Keratinocyte (primary cell): Measurements from ENCODE around the gene P4HB. TPM values are rescaled to one million over a fixed set of nuclear protein-coding genes. Genes with fewer than 3 reads are reported as not detected.
A peak's percentile ranks its signal among the peaks of the same experiment; 100 is the strongest.

Source experiments
- DNase-seq: peaks from one replicate; pipeline ENCODE4 v3.0.0-alpha.2; 2011; ENCODE audit warnings: low read depth, missing footprints, low spot score
- FAIRE-seq: peaks from 2 replicates; lab custom pipeline; 2011; peaks lifted over from hg19 to GRCh38; lab: Jason Lieb, UNC
- H2AFZ ChIP-seq: 2 replicates; pipeline ENCODE4 v1.6.0; 2012; ENCODE audit warnings: low read length, control low read depth, inconsistent platforms; ENCODE audit not compliant: control insufficient read depth
- H3K27ac ChIP-seq: 2 replicates; pipeline ENCODE4 v1.5.1; 2011; ENCODE audit warnings: low read length; ENCODE audit not compliant: control insufficient read depth, insufficient read depth
- H3K27me3 ChIP-seq: 3 replicates; pipeline ENCODE4 v1.6.0; 2011; ENCODE audit warnings: low read length; ENCODE audit not compliant: control insufficient read depth, insufficient read depth; ENCODE audit errors: extremely low read depth
- H3K36me3 ChIP-seq, 2 experiments: 2 replicates in 1 of 2; 3 replicates in 1 of 2; pipeline ENCODE4 v1.5.1; 2011; ENCODE audit warnings: low read length in 2 of 2, mild to moderate bottlenecking in 1 of 2; ENCODE audit not compliant: control insufficient read depth in 2 of 2, insufficient read depth in 2 of 2; ENCODE audit errors: extremely low read depth in 1 of 2
- H3K4me1 ChIP-seq: 3 replicates; pipeline ENCODE4 v1.5.1; 2011; ENCODE audit warnings: low read length; ENCODE audit not compliant: control insufficient read depth, insufficient read depth; ENCODE audit errors: extremely low read depth
- H3K4me2 ChIP-seq: 3 replicates; pipeline ENCODE4 v1.6.0; 2011; ENCODE audit warnings: low read depth, low read length; ENCODE audit not compliant: control insufficient read depth, insufficient read depth; ENCODE audit errors: extremely low read depth
- H3K4me3 ChIP-seq, 3 experiments: fragments of 200-600 bp in 1 of 3; sonication (generic) in 1 of 3; 2 replicates in 2 of 3; 3 replicates in 1 of 3; pipeline ENCODE4 v1.5.1; 2011 to 2016; ENCODE audit warnings: low read length in 3 of 3, mild to moderate bottlenecking in 3 of 3, control low read depth in 2 of 3, inconsistent platforms in 1 of 3, low read depth in 1 of 3, mixed read lengths in 1 of 3, mixed run types in 1 of 3, moderate library complexity in 1 of 3; ENCODE audit not compliant: control insufficient read depth in 2 of 3, insufficient read depth in 2 of 3; ENCODE audit errors: extremely low read depth in 1 of 3
- H3K79me2 ChIP-seq: 2 replicates; pipeline ENCODE4 v1.6.0; 2012; ENCODE audit warnings: low read length; ENCODE audit not compliant: control insufficient read depth, insufficient read depth
- H3K9ac ChIP-seq: 3 replicates; pipeline ENCODE4 v1.6.0; 2011; ENCODE audit warnings: low read length; ENCODE audit not compliant: control insufficient read depth, insufficient read depth; ENCODE audit errors: extremely low read depth
- H3K9me1 ChIP-seq: 3 replicates; pipeline ENCODE4 v1.6.0; 2011; ENCODE audit warnings: low read length; ENCODE audit not compliant: control insufficient read depth, insufficient read depth; ENCODE audit errors: extremely low read depth
- H3K9me3 ChIP-seq: 2 replicates; pipeline ENCODE4 v1.5.1; 2012; ENCODE audit warnings: low read depth, low read length; ENCODE audit not compliant: control insufficient read depth
- H4K20me1 ChIP-seq: 3 replicates; pipeline ENCODE4 v1.6.0; 2011; ENCODE audit warnings: low read length; ENCODE audit not compliant: control insufficient read depth, insufficient read depth; ENCODE audit errors: extremely low read depth
- EZH2 ChIP-seq: IDR thresholded peaks from one replicate; pipeline ENCODE4 v1.6.1; 2012; ENCODE audit warnings: inconsistent platforms, mild to moderate bottlenecking, low read length, moderate library complexity
- dilution Hi-C: fragments of 300-500 bp; cut with MboI; formaldehyde crosslinking; loops from one replicate; pipeline ENCODE4 v1.7.0; 2020; ENCODE audit warnings: low sequenced_read_pairs; ENCODE audit not compliant: extremely low pct_ligation_motif_present
- polyA plus RNA-seq, 5 experiments: library from polyadenylated mRNA; depleted of rRNA in 3 of 5; stranded (reverse) in 3 of 5; stranded (forward) in 1 of 5; unstranded in 1 of 5; fragments of >200 nt; gene quantifications; 1 replicate in 1 of 5; 2 replicates in 3 of 5; 3 replicates in 1 of 5; pipeline versions ENCODE4 v1.2.1 to v1.2.3, GENCODE V29; 2011 to 2012; ENCODE audit warnings: missing spikeins in 2 of 5, low read depth in 1 of 5, low replicate concordance in 1 of 5
- TF ChIP-seq, protein P1 (sequence below), 3 experiments: IDR thresholded peaks in 1 of 3; conservative IDR thresholded peaks in 1 of 3; optimal IDR thresholded peaks in 1 of 3; 2 replicates in 2 of 3; 3 replicates in 1 of 3; pipeline versions ENCODE3 to v1.5.1; 2011; ENCODE audit warnings: low read length in 3 of 3, mild to moderate bottlenecking in 3 of 3, moderate library complexity in 2 of 3, control low read depth in 1 of 3, inconsistent platforms in 1 of 3; ENCODE audit not compliant: insufficient read depth in 2 of 3; ENCODE audit errors: extremely low read depth in 1 of 3

The P4HB gene
- polyA plus RNA-seq, 1 donor (not counting 4 experiments of a cell fraction or from before 2014, with no cell fraction given): 149 TPM

DNA sequence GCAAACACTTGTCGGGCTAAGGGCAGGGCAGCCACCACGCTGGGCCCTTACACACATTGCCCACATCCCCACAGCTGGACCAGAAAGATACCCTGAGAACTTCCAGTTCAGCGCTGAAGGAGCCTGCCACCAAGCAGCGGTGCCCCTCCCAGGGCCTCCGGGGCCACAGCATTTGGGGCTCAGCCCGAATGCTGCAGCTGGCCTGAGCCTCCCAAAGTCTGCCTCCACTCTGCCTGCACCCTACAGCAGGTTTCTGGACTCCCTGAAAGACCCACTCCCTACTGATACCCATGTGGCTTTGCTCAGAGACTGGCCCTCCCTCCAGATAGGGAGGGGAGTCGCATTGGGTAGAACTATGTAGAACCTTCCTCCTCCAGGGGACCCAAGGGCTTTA is 28.8 kb downstream of the P4HB start:
- no peaks in the 10 kb centered on the region for H4K20me1 ChIP-seq
- peaks cover 2% of the 10 kb centered on the region for H3K79me2 ChIP-seq
- peak overlapping the region; percentile 87 for H3K4me2 ChIP-seq
- H3K9me1 ChIP-seq: no peaks in the 10 kb centered on the region
- TF ChIP-seq, protein P1, sequence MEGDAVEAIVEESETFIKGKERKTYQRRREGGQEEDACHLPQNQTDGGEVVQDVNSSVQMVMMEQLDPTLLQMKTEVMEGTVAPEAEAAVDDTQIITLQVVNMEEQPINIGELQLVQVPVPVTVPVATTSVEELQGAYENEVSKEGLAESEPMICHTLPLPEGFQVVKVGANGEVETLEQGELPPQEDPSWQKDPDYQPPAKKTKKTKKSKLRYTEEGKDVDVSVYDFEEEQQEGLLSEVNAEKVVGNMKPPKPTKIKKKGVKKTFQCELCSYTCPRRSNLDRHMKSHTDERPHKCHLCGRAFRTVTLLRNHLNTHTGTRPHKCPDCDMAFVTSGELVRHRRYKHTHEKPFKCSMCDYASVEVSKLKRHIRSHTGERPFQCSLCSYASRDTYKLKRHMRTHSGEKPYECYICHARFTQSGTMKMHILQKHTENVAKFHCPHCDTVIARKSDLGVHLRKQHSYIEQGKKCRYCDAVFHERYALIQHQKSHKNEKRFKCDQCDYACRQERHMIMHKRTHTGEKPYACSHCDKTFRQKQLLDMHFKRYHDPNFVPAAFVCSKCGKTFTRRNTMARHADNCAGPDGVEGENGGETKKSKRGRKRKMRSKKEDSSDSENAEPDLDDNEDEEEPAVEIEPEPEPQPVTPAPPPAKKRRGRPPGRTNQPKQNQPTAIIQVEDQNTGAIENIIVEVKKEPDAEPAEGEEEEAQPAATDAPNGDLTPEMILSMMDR (optimal IDR thresholded peaks at IDR 0.05 in 1 of 3, IDR thresholded peaks at IDR 0.05 in 1 of 3, conservative IDR thresholded peaks at IDR 0.05 in 1 of 3; ENCODE audit: extremely low read depth in 1 of 3, insufficient read depth in 2 of 3, low read length in 3 of 3): no peak
- TF ChIP-seq EZH2: no peak
- DNase-seq (no peak), FAIRE-seq (no peak)
- H2AFZ ChIP-seq: no peak overlapping the region
- H3K27ac ChIP-seq: no peak overlapping the region
- no peaks in the 10 kb centered on the region for H3K9me3 ChIP-seq
- dilution Hi-C loops: no loop called here
- no peak overlapping the region for H3K4me3 ChIP-seq
- H3K9ac ChIP-seq: no peak overlapping the region
- H3K4me1 ChIP-seq: peaks cover 21% of the 10 kb centered on the region
- no peaks in the 10 kb centered on the region for H3K27me3 ChIP-seq
- peaks cover 0 to 3% of the 10 kb centered on the region in 2 experiments for H3K36me3 ChIP-seq

DNA sequence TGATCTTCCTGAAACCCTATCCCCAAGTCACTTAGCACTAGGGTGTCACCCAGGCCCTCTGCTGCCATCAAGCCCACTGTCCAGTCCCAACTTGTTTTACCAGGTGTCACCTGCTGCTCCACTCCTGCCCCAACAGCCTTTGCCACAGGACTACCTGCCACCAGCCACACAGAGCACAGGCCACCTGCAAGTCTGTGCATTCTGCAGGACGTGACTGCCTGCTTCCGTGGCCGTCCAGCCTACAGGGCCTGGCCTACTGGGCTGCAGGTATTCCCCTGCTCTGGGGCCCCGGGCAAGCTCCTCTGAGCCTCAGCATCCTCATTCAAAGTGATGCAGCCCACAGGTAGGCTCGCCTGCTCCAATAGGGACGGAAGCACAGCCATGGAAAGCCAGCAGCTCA is 30.5 kb downstream of the P4HB start:
- H3K27me3 ChIP-seq: no peaks in the 10 kb centered on the region
- no peak for FAIRE-seq
- no peak overlapping the region for H3K4me3 ChIP-seq
- H3K9ac ChIP-seq: no peak overlapping the region
- no peak overlapping the region for H2AFZ ChIP-seq
- H4K20me1 ChIP-seq: no peaks in the 10 kb centered on the region
- no peak overlapping the region for H3K27ac ChIP-seq
- DNase-seq: no peak
- peaks cover 2% of the 10 kb centered on the region for H3K79me2 ChIP-seq
- TF ChIP-seq, protein P1 (optimal IDR thresholded peaks at IDR 0.05 in 1 of 3, IDR thresholded peaks at IDR 0.05 in 1 of 3, conservative IDR thresholded peaks at IDR 0.05 in 1 of 3; ENCODE audit: extremely low read depth in 1 of 3, insufficient read depth in 2 of 3, low read length in 3 of 3): no peak
- no peak for TF ChIP-seq EZH2
- dilution Hi-C loops: no loop called here
- H3K9me3 ChIP-seq: no peaks in the 10 kb centered on the region
- H3K4me1 ChIP-seq: peaks cover 21% of the 10 kb centered on the region
- no peaks in the 10 kb centered on the region for H3K9me1 ChIP-seq
- H3K36me3 ChIP-seq: no peaks in the 10 kb centered on the region
- H3K4me2 ChIP-seq: no peak overlapping the region
